Endodermal cell (in vitro differentiated cells): ENCODE data around the gene ZFYVE9. TPM values are rescaled to one million over a fixed set of nuclear protein-coding genes. Genes with fewer than 3 reads are reported as not detected.

Experiments
- DNase-seq: peaks from one replicate; pipeline ENCODE4 v3.0.0-alpha.2; 2017
- H3K27ac ChIP-seq: 2 replicates; pipeline ENCODE4 v1.5.1; 2013; ENCODE audit warnings: mild to moderate bottlenecking, low read depth, low read length, moderate library complexity
- H3K27me3 ChIP-seq: 2 replicates; pipeline ENCODE4 v1.6.1; 2013; ENCODE audit warnings: mild to moderate bottlenecking, low read length, moderate library complexity; ENCODE audit not compliant: insufficient read depth, control insufficient read depth, poor library complexity, severe bottlenecking
- H3K36me3 ChIP-seq: 2 replicates; pipeline ENCODE4 v1.7.0; 2013; ENCODE audit warnings: mild to moderate bottlenecking, low read length, moderate library complexity; ENCODE audit not compliant: control insufficient read depth, insufficient read depth
- H3K4me1 ChIP-seq: one replicate; pipeline ENCODE4 v1.7.0; 2013; ENCODE audit warnings: low read length; ENCODE audit not compliant: control insufficient read depth, insufficient read depth
- H3K4me3 ChIP-seq: 2 replicates; pipeline ENCODE4 v1.5.1; 2013; ENCODE audit warnings: mild to moderate bottlenecking, low read length, moderate library complexity
- H3K9ac ChIP-seq: 2 replicates; pipeline ENCODE4 v1.6.1; 2013; ENCODE audit warnings: mild to moderate bottlenecking, low read length, moderate library complexity; ENCODE audit not compliant: poor library complexity, severe bottlenecking; ENCODE audit errors: extremely low read depth
- H3K9me3 ChIP-seq: 2 replicates; pipeline ENCODE4 v1.6.1; 2013; ENCODE audit warnings: mild to moderate bottlenecking, low read length, moderate library complexity; ENCODE audit not compliant: control insufficient read depth
- H3K27ac Mint-ChIP-seq: 2 replicates; pipeline ENCODE4 v1.8.0; 2020; ENCODE audit warnings: mixed read lengths
- H3K27me3 Mint-ChIP-seq: 2 replicates; pipeline ENCODE4 v1.8.0; 2021; ENCODE audit warnings: mild to moderate bottlenecking, mixed read lengths; ENCODE audit not compliant: insufficient read depth
- H3K36me3 Mint-ChIP-seq: 2 replicates; pipeline ENCODE4 v1.8.0; 2020; ENCODE audit warnings: low read depth, mixed read lengths
- H3K4me1 Mint-ChIP-seq: 2 replicates; pipeline ENCODE4 v1.8.0; 2020; ENCODE audit warnings: mixed read lengths
- H3K4me3 Mint-ChIP-seq: 2 replicates; pipeline ENCODE4 v1.8.0; 2020; ENCODE audit warnings: mild to moderate bottlenecking, moderate library complexity, mixed read lengths
- H3K9me3 Mint-ChIP-seq: 2 replicates; pipeline ENCODE4 v1.8.0; 2020; ENCODE audit warnings: mild to moderate bottlenecking, mixed read lengths
- CTCF ChIP-seq: fragments of 200-600 bp; sonication (generic); conservative IDR thresholded peaks from 2 replicates; pipeline ENCODE4 v1.5.0; 2021; ENCODE audit warnings: antibody characterized with exemption, mild to moderate bottlenecking
- WGBS, 2 experiments: methylation state at CpG; one replicate each; pipeline versions ENCODE4 v1.1.5 to v1.1.7; 2013; ENCODE audit warnings: missing lambda C conversion rate in 2 of 2, mixed read lengths in 1 of 2; ENCODE audit not compliant: insufficient coverage in 1 of 2, insufficient read length in 1 of 2; 5-methylcytosine and 5-hydroxymethylcytosine counted together
- total RNA-seq, 2 donors: library from RNA; stranded (reverse); fragmentation: NEBNext Ultra II Directional in 1 of 2; extraction: Animal tissue kit (Norgen Biotek cat#: 25700) in 1 of 2; gene quantifications; 2 replicates in 1 of 2; 3 replicates in 1 of 2; pipeline ENCODE4 v1.2.1, GENCODE V29; 2021

The ZFYVE9 gene
- total RNA-seq, 2 donors from 2014 or later: 34.3 to 40.5 TPM

DNA sequence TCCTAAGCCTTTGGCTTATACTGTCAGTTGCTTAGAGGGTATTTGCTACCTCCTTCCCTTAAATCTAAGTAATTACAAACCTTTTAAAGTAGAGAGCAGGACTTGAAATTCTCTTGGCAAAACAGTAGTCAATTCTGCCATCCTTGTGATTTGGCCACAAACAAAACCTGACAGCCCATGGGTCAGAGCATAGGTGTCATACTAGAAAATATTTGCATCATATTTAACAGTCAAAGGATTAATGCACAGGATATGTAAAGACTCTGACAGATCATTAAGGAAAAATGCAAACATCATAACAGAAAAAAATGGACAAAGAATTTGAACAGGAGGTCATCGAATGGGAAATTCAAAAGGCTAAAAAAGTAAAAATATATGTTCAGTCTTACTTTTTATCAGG lies 50.5 kb downstream of the ZFYVE9 start:
- no peak for TF ChIP-seq CTCF
- Mint-ChIP-seq H3K4me3 (no peak overlapping the region), H3K36me3 (no peaks in the 10 kb centered on the region), H3K27ac (no peak overlapping the region), H3K9me3 (no peaks in the 10 kb centered on the region), H3K4me1 (peaks cover 9% of the 10 kb centered on the region), H3K27me3 (no peaks in the 10 kb centered on the region)
- DNase-seq: no peak
- Histone ChIP-seq H3K36me3 (no peaks in the 10 kb centered on the region), H3K27ac (no peak overlapping the region), H3K4me1 (no peaks in the 10 kb centered on the region), H3K9ac (no peak overlapping the region), H3K27me3 (no peaks in the 10 kb centered on the region), H3K4me3 (no peak overlapping the region), H3K9me3 (no peaks in the 10 kb centered on the region)
- 83 to 100% methylated on average over 1 of the region's 1 CpG for WGBS, 2 experiments

GRCh38 chr1:52193985-52194384 lies 52.1 kb downstream of the ZFYVE9 start:
- Histone ChIP-seq H3K9me3 (no peaks in the 10 kb centered on the region), H3K36me3 (no peaks in the 10 kb centered on the region), H3K27me3 (no peaks in the 10 kb centered on the region), H3K27ac (no peak overlapping the region), H3K9ac (no peak overlapping the region), H3K4me3 (no peak overlapping the region), H3K4me1 (no peaks in the 10 kb centered on the region)
- Mint-ChIP-seq H3K9me3 (peaks cover 4% of the 10 kb centered on the region), H3K27me3 (no peaks in the 10 kb centered on the region), H3K36me3 (peaks cover 5% of the 10 kb centered on the region), H3K27ac (no peak overlapping the region), H3K4me3 (no peak overlapping the region), H3K4me1 (peaks cover 6% of the 10 kb centered on the region)
- WGBS, 2 experiments: 78 to 80% methylated on average over 5 to 7 of the region's 7 CpGs
- TF ChIP-seq CTCF: no peak
- DNase-seq: no peak

GRCh38 chr1:52195161-52195560 lies 53.3 kb downstream of the ZFYVE9 start:
- H3K9ac ChIP-seq: no peak overlapping the region
- no peak for TF ChIP-seq CTCF
- Mint-ChIP-seq H3K36me3 (peaks cover 5% of the 10 kb centered on the region), H3K27ac (no peak overlapping the region), H3K4me1 (peaks cover 4% of the 10 kb centered on the region), H3K9me3 (peaks cover 14% of the 10 kb centered on the region), H3K27me3 (no peaks in the 10 kb centered on the region), H3K4me3 (no peak overlapping the region)
- no peak overlapping the region for H3K4me3 ChIP-seq
- peaks cover 10% of the 10 kb centered on the region for H3K9me3 ChIP-seq
- no peak for DNase-seq
- 88 to 95% methylated on average over 1 of the region's 1 CpG for WGBS, 2 experiments
- no peaks in the 10 kb centered on the region for H3K4me1 ChIP-seq
- no peaks in the 10 kb centered on the region for H3K36me3 ChIP-seq
- no peak overlapping the region for H3K27ac ChIP-seq
- no peaks in the 10 kb centered on the region for H3K27me3 ChIP-seq
